Trophoblast cell (in vitro differentiated cells and primary cell): ENCODE measurements around the gene FHOD1.

ENCODE experiments used
- DNase-seq, 2 donors: peaks; one replicate each; pipeline ENCODE4 v3.0.0-alpha.2; 2016
- H2AFZ ChIP-seq: 2 replicates; pipeline ENCODE4 v1.6.1; 2013; ENCODE audit warnings: low read length, moderate library complexity, mild to moderate bottlenecking; ENCODE audit not compliant: insufficient read depth, poor library complexity
- H2AK5ac ChIP-seq: 2 replicates; pipeline ENCODE4 v1.6.1; 2013; ENCODE audit warnings: mild to moderate bottlenecking, low read length
- H2BK120ac ChIP-seq: 2 replicates; pipeline ENCODE4 v1.6.1; 2013; ENCODE audit warnings: low read length, mild to moderate bottlenecking, moderate library complexity; ENCODE audit not compliant: insufficient read depth, poor library complexity
- H2BK12ac ChIP-seq: 2 replicates; pipeline ENCODE4 v1.6.1; 2013; ENCODE audit warnings: mild to moderate bottlenecking, low read length, moderate library complexity
- H2BK5ac ChIP-seq: 2 replicates; pipeline ENCODE4 v1.6.1; 2013; ENCODE audit warnings: low read length, low read depth, moderate library complexity, mild to moderate bottlenecking; ENCODE audit not compliant: poor library complexity
- H3K14ac ChIP-seq: 2 replicates; pipeline ENCODE4 v1.6.1; 2013; ENCODE audit warnings: mild to moderate bottlenecking, low read length
- H3K18ac ChIP-seq: 2 replicates; pipeline ENCODE4 v1.6.1; 2013; ENCODE audit warnings: mild to moderate bottlenecking, low read length
- H3K23ac ChIP-seq: 2 replicates; pipeline ENCODE4 v1.6.1; 2013; ENCODE audit warnings: low read length
- H3K27ac ChIP-seq: 2 replicates; pipeline ENCODE4 v1.5.1; 2013; ENCODE audit warnings: low read depth, mild to moderate bottlenecking, inconsistent platforms, low read length, moderate library complexity
- H3K27me3 ChIP-seq: 2 replicates; pipeline ENCODE4 v1.6.1; 2013; ENCODE audit warnings: inconsistent platforms, mild to moderate bottlenecking, low read length, moderate library complexity; ENCODE audit not compliant: insufficient read depth
- H3K36me3 ChIP-seq, 2 experiments: 1 replicate in 1 of 2; 2 replicates in 1 of 2; pipeline ENCODE4 v1.6.1; 2013; ENCODE audit warnings: low read length in 2 of 2, mild to moderate bottlenecking in 2 of 2, moderate library complexity in 1 of 2; ENCODE audit not compliant: insufficient read depth in 2 of 2, control insufficient read depth in 1 of 2
- H3K4ac ChIP-seq: 2 replicates; pipeline ENCODE4 v1.6.1; 2013; ENCODE audit warnings: low read depth, mild to moderate bottlenecking, low read length, moderate library complexity
- H3K4me1 ChIP-seq, 2 experiments: 1 replicate in 1 of 2; 2 replicates in 1 of 2; pipeline ENCODE4 v1.6.1; 2013; ENCODE audit warnings: low read length in 2 of 2, mild to moderate bottlenecking in 2 of 2, moderate library complexity in 1 of 2; ENCODE audit not compliant: insufficient read depth in 2 of 2, control insufficient read depth in 1 of 2
- H3K4me2 ChIP-seq: 2 replicates; pipeline ENCODE4 v1.6.1; 2013; ENCODE audit warnings: inconsistent platforms, mild to moderate bottlenecking, low read length, moderate library complexity
- H3K4me3 ChIP-seq: 2 replicates; pipeline ENCODE4 v1.5.1; 2013; ENCODE audit warnings: mild to moderate bottlenecking, low read depth, low read length, inconsistent platforms
- H3K79me1 ChIP-seq: one replicate; pipeline ENCODE4 v1.6.1; 2013; ENCODE audit warnings: low read length
- H3K79me2 ChIP-seq: 2 replicates; pipeline ENCODE4 v1.6.1; 2013; ENCODE audit warnings: low read length, mild to moderate bottlenecking; ENCODE audit not compliant: control insufficient read depth, insufficient read depth, poor library complexity
- H3K9ac ChIP-seq: 2 replicates; pipeline ENCODE4 v1.6.1; 2013; ENCODE audit warnings: mild to moderate bottlenecking, low read length
- H3K9me3 ChIP-seq: 2 replicates; pipeline ENCODE4 v1.6.1; 2013; ENCODE audit warnings: low read depth, mild to moderate bottlenecking, control low read depth, inconsistent platforms, low read length; ENCODE audit not compliant: insufficient read depth
- H4K12ac ChIP-seq: 2 replicates; pipeline ENCODE4 v1.6.1; 2013; ENCODE audit warnings: low read depth, mild to moderate bottlenecking, low read length, moderate library complexity
- H4K8ac ChIP-seq: 2 replicates; pipeline ENCODE4 v1.6.1; 2013; ENCODE audit warnings: low read depth, mild to moderate bottlenecking, low read length, moderate library complexity
- H4K91ac ChIP-seq: one replicate; pipeline ENCODE4 v1.6.1; 2013; ENCODE audit warnings: low read depth, mild to moderate bottlenecking, low read length, moderate library complexity
- WGBS: extraction: QIAGEN DNeasy Blood & Tissue Kit; methylation state at CpG from one replicate; pipeline ENCODE4 v1.1.7; 2013; ENCODE audit warnings: missing lambda C conversion rate; ENCODE audit not compliant: insufficient read length, insufficient coverage; ENCODE audit errors: extremely low coverage; 5-methylcytosine and 5-hydroxymethylcytosine counted together

FHOD1 gene

GRCh38 chr16:67198238-67198734 lies 49.0 kb downstream of the FHOD1 start:
- Histone ChIP-seq H3K4ac (no peak overlapping the region), H2BK5ac (no peak overlapping the region), H3K9ac (no peak overlapping the region), H4K8ac (no peak overlapping the region), H2AFZ (no peak overlapping the region), H3K79me1 (peaks cover 8% of the 10 kb centered on the region), H2BK120ac (no peak overlapping the region), H2AK5ac (no peak overlapping the region), H3K27me3 (no peaks in the 10 kb centered on the region), H3K27ac (no peak overlapping the region), H3K4me3 (no peak overlapping the region), H4K12ac (peak overlapping the region; percentile 10), H3K79me2 (no peaks in the 10 kb centered on the region), H3K23ac (no peak overlapping the region), H4K91ac (peak overlapping the region; percentile 22), H2BK12ac (no peak overlapping the region), H3K9me3 (no peaks in the 10 kb centered on the region), H3K4me1 (peaks cover 13 to 21% of the 10 kb centered on the region in 2 experiments), H3K36me3 (peaks cover 71 to 75% of the 10 kb centered on the region in 2 experiments), H3K14ac (no peak overlapping the region), H3K18ac (no peak overlapping the region), H3K4me2 (no peak overlapping the region)
- no CpG with 5 or more reads among the region's 12 CpGs for WGBS
- DNase-seq, result peak in 1 of 2 donors; percentile 26

- Histone ChIP-seq H3K4ac (no peak overlapping the region), H2AK5ac (no peak overlapping the region), H3K9ac (no peak overlapping the region), H3K14ac (no peak overlapping the region), H3K27ac (no peak overlapping the region), H4K8ac (no peak overlapping the region), H3K9me3 (no peaks in the 10 kb centered on the region), H3K79me1 (peaks cover 8% of the 10 kb centered on the region), H2AFZ (no peak overlapping the region), H2BK12ac (no peak overlapping the region), H3K18ac (no peak overlapping the region), H3K4me1 (peaks cover 19 to 27% of the 10 kb centered on the region in 2 experiments), H4K91ac (no peak overlapping the region), H3K27me3 (no peaks in the 10 kb centered on the region), H3K36me3 (peaks cover 69 to 72% of the 10 kb centered on the region in 2 experiments), H3K23ac (no peak overlapping the region), H2BK120ac (no peak overlapping the region), H2BK5ac (no peak overlapping the region), H4K12ac (no peak overlapping the region), H3K79me2 (peaks cover 3% of the 10 kb centered on the region), H3K4me2 (no peak overlapping the region), H3K4me3 (no peak overlapping the region)
- no peak for DNase-seq
- WGBS, result no CpG with 5 or more reads among the region's 6 CpGs
Measured at GRCh38 chr16:67197704-67198103, 49.6 kb downstream of the FHOD1 start.

- Histone ChIP-seq H3K27me3 (no peaks in the 10 kb centered on the region), H3K27ac (no peak overlapping the region), H2AFZ (no peak overlapping the region), H3K4me3 (no peak overlapping the region), H3K79me2 (peaks cover 10% of the 10 kb centered on the region), H2BK5ac (no peak overlapping the region), H4K12ac (no peak overlapping the region), H3K18ac (no peak overlapping the region), H3K36me3 (peaks cover 61 to 64% of the 10 kb centered on the region in 2 experiments), H3K9me3 (no peaks in the 10 kb centered on the region), H3K79me1 (peaks cover 13% of the 10 kb centered on the region), H4K91ac (no peak overlapping the region), H3K23ac (no peak overlapping the region), H4K8ac (no peak overlapping the region), H3K14ac (no peak overlapping the region), H2BK120ac (no peak overlapping the region), H2BK12ac (no peak overlapping the region), H3K4ac (no peak overlapping the region), H3K9ac (no peak overlapping the region), H3K4me1 (peaks cover 21 to 30% of the 10 kb centered on the region in 2 experiments), H3K4me2 (no peak overlapping the region), H2AK5ac (no peak overlapping the region)
- no CpG with 5 or more reads among the region's 1 CpG for whole genome bisulfite sequencing
- DNase-seq, result peak; percentile 88 to 97
Measured at GRCh38 chr16:67196881-67197280, 50.4 kb downstream of the FHOD1 start.

- Histone ChIP-seq H3K9ac (no peak overlapping the region), H3K4me2 (no peak overlapping the region), H3K4me1 (peaks cover 21 to 34% of the 10 kb centered on the region in 2 experiments), H3K79me2 (peaks cover 10% of the 10 kb centered on the region), H3K14ac (no peak overlapping the region), H4K8ac (no peak overlapping the region), H3K18ac (no peak overlapping the region), H3K27ac (no peak overlapping the region), H3K23ac (no peak overlapping the region), H2BK5ac (no peak overlapping the region), H3K27me3 (no peaks in the 10 kb centered on the region), H2AFZ (no peak overlapping the region), H4K12ac (no peak overlapping the region), H3K79me1 (peaks cover 13% of the 10 kb centered on the region), H3K4ac (no peak overlapping the region), H2BK12ac (no peak overlapping the region), H2BK120ac (no peak overlapping the region), H3K9me3 (no peaks in the 10 kb centered on the region), H2AK5ac (no peak overlapping the region), H3K4me3 (no peak overlapping the region), H4K91ac (no peak overlapping the region), H3K36me3 (peaks cover 54 to 55% of the 10 kb centered on the region in 2 experiments)
- DNase-seq, result no peak
- no CpG with 5 or more reads among the region's 5 CpGs for WGBS
Measured at GRCh38 chr16:67195676-67196075, 51.6 kb downstream of the FHOD1 start.
